ENCODE results near the gene ZPBP.

DNA sequence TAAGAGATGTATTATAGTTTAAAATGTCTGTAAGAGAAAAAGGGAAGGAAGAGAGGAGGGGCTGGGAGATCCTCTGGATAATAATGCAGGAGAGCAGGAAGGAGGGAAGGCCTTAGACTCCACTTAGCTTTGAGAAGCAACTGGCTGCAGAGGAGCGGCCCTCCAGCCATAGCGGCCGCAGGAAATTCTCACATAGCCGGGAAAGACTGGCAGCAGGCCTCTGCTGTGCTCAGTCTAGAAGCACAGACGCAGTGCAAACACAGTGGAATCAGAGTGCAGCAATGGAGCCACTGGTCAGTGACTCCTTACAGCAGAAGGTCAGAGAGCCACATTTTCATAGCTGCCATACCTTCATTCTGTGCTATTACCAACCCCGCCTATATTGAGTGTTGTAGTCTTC is 166.3 kb downstream of the ZPBP start:
- TF ChIP-seq, protein P1, sequence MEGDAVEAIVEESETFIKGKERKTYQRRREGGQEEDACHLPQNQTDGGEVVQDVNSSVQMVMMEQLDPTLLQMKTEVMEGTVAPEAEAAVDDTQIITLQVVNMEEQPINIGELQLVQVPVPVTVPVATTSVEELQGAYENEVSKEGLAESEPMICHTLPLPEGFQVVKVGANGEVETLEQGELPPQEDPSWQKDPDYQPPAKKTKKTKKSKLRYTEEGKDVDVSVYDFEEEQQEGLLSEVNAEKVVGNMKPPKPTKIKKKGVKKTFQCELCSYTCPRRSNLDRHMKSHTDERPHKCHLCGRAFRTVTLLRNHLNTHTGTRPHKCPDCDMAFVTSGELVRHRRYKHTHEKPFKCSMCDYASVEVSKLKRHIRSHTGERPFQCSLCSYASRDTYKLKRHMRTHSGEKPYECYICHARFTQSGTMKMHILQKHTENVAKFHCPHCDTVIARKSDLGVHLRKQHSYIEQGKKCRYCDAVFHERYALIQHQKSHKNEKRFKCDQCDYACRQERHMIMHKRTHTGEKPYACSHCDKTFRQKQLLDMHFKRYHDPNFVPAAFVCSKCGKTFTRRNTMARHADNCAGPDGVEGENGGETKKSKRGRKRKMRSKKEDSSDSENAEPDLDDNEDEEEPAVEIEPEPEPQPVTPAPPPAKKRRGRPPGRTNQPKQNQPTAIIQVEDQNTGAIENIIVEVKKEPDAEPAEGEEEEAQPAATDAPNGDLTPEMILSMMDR (IDR thresholded peaks at IDR 0.05), result no peak
- TF ChIP-seq POLR2A (IDR thresholded peaks at IDR 0.05), result no peak
